Activated CD4-positive, alpha-beta T cell treated with anti-CD3 and anti-CD28 coated beads, Interleukin-2, Interleukin-6, amounts not matched to agents 100 ng/mL and 50 ng/mL, durations not matched to agents 16 hours and 8 hours (primary cell): Measurements from ENCODE around the gene VPS26C.

Source experiments
- DNase-seq: peaks from one replicate; pipeline ENCODE4 v3.0.0-alpha.2; 2020

Gene VPS26C

DNA sequence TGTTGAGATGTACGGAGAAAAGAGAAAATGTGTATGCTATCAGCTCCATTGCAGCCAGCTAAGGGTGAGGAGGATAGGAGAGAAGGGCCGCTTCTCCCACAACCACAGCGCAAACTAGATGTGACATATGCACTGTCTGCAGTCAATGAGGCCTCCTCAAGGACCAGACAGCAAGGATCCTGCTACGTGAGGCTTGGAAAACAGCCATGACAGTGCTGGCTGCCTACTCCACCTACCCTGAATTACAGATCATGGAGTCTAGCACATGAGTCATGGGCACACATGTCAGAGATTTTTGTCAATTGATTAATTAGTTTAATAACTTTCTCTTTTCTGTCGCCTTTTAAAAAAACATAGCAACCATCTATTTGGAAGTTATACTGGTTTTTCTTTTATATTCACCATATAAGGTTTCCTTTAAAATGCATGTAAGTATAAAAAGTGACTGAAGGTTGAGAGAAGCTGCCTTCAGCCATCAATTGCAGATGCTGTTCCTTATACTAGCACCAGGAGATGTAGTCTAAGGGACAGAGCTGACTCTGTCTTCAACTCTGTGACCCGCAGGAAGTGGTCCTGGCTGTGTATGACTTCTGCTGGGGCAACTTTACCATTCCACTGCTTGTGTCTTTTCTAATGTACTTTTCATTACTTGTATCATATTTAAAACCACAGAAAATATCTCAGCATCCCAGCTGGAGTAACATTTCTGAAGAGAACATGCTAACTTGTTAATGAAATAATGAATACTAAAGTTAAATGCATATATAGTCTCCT lies 3.1 kb downstream of the VPS26C start:
- no peak for DNase-seq

- no peak for DNase-seq
Observed at GRCh38 chr21:37259426-37259825, 7.7 kb downstream of the VPS26C start.

DNA sequence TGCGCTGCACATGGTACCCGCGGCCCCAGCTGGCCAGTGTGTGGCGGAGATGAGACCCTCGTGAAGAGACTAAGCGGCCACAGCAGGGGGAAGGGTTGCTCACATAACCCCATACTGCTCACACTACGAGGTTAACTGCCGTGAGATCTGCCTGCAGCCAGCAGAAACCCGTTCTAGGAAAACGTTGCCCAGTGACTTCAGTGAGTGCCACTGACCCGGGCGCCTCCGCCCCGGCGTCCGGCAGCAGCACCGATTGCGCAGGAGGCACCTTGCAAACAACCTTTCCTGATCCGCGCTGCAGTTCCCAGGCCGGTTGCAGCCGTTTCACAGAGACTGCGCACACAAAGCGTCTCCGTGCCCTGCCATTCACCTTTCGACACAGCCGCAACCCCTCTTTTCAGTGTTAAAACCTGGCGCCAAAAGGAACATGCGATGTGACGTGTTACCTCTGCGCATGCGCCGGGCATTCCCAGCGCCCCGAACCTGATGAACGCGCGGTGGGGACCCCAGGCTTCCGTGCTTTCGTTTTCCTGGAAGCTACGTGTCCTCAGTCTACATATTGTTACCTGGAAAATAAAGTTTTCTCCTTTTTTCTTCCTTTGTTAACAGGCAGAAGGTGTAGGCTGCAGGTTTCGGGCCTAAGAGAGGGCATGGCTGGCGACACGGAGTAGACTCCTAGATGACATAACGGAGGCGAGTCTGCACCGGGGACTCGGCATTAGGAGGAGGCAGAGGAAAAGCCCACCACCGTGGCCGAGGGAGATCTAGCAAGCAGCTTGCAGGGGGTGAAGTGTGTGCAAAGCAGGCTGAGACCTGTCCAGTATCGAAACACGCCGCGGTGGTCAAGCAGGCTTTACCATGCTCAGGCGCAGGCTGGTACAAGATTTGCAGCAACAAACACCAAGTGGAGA lies 8.9 kb downstream of the VPS26C start:
- peak; percentile 92 for DNase-seq

- peak; percentile 35 for DNase-seq
Observed at GRCh38 chr21:37257511-37257966, 9.6 kb downstream of the VPS26C start.

DNA sequence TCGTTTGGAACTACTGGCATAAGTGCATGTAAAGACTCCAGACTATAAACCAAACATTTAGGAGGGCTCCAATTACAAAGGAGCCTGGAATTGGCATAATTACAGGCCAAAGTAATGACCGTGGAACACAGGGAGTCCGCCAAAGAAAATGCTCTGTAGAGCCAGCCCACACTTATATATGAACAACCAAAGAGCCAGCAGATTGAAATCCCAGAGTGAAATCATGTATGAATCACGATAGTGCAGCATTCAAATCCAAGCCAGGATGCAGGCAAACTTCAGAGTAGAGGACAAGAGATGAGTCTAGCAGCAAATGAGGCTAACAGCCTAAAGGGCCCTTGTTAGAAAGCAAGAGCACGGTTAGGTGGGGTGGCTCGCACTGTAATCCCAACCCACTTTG lies 13.1 kb downstream of the VPS26C start:
- no peak for DNase-seq

GRCh38 chr21:37251294-37251634 lies 15.9 kb downstream of the VPS26C start:
- DNase-seq, result no peak

GRCh38 chr21:37249112-37249904 lies 17.8 kb downstream of the VPS26C start:
- DNase-seq, result no peak

DNA sequence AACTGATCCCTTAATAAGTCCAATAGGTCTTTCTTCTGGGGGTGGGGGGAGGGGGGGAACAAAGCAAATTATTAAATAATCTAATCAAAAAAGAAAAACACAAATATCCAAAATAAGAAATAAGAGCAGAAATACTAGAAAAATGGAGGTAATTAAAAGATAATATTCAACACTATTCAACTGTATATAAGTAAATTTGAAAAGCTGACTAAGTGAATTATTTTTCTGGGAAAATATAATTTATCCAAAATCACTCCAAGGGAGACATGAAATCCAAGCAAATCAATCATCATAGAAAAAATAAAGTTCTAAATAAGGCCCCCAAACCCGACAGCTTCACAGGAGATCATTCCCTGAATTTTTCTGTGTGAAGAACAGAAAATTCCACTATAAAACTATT lies 18.8 kb downstream of the VPS26C start:
- no peak for DNase-seq

DNA sequence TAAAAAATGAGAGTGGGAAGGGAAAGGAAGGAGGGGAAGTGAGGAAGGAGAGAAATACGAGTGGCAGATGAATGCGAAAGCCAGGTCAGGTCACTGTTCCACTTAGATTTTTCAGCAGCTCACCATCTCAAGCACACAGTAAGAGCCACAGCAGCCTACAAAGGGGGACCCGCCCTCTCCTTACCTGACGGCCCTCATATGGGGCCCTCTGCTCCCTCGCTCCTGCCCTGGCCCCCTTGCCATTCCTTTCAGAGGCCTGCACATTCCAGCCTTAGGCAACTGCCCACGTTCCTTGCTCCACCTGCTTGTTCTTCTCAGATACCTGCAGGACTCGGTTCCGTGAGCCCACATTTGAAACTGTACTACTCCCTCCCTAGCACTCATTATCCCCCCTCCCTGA lies 22.0 kb downstream of the VPS26C start:
- no peak for DNase-seq

DNA sequence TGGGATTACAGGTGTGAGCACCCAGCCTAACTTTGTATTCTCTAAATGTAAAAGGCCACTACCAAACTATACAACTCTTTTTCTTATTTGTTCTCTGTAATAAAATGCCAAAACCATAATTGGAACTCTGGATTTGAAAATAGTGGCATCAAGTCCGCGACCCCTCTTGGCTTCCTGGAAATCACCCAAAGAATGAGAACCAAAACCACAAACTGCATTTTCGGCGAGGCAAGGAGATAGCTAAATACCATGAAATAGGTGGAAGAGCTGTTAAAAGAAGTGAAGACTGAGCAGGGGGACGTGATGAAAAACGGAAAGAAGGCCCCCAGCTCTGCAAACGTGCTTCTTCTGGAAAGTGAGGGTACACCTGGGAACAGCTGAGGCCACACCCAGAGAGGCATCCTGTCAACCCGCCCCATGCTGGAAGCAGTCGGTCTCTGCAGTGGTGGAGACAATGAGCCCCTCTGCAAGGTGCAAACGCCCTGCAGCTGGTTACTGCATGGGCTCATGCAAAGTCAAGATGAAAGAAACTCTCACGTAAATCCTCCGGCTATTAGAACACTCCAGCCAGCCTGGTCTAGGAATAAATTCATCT lies 22.5 kb downstream of the VPS26C start:
- peak; percentile 15 for DNase-seq

GRCh38 chr21:37243961-37244360 lies 23.2 kb downstream of the VPS26C start:
- DNase-seq, result no peak

DNA sequence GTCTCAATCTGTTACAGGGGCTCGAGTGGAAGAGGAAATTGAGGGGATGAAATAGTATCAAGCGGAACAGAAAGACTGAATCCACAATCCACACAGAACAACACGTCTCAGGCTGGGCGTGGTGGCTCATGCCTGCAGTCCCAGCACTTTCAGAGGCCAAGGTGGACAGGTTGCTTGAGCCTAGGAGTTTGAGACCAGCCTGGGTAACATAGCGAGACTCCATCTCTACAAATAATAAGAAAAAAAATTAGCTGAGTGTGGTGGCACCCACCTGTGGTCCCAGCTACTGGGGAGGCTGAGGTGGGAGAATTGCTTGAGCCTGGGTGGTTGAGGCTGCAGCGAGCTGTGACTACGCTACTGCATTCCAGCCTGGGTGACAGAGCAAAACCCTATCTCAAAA lies 25.7 kb downstream of the VPS26C start:
- DNase-seq, result no peak

DNA sequence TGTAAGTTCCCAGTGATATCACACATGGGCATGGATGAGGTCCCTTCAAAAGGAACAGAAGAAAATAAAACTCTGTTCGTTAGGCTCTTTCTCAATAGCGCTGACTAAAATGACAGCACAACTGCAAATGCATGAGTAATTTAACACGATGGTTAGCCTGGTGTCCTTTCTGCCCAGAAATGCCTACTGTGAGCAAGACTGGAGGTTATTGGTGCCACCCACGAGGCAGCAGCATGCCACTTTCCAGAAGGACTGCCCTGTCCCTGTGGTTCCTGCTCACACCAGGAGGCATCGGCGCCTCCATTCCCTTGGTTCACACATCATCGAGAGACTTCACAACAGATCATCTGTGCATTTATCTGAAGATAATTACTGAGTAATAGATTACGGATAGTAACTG lies 26.2 kb downstream of the VPS26C start:
- no peak for DNase-seq

GRCh38 chr21:37237764-37238163 lies 29.4 kb downstream of the VPS26C start:
- no peak for DNase-seq

DNA sequence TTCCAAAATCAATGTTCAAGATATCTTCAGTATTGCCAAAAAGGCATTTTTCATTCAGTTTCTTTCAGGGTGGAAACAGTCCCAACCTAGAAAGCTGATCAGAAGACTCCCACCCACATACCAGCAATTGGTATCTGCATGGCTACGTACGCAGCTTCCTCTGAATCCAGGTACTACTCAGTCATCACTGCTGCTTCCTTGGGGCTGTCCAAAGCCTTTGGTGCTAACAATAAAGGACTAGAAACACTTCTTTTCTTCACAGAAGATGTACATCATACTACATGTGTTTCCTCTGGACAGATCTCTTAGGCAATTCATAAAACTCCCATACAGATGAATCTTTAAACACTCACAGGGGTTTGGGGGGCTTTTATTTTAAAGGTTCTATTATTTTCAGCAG lies 29.8 kb downstream of the VPS26C start:
- no peak for DNase-seq

DNA sequence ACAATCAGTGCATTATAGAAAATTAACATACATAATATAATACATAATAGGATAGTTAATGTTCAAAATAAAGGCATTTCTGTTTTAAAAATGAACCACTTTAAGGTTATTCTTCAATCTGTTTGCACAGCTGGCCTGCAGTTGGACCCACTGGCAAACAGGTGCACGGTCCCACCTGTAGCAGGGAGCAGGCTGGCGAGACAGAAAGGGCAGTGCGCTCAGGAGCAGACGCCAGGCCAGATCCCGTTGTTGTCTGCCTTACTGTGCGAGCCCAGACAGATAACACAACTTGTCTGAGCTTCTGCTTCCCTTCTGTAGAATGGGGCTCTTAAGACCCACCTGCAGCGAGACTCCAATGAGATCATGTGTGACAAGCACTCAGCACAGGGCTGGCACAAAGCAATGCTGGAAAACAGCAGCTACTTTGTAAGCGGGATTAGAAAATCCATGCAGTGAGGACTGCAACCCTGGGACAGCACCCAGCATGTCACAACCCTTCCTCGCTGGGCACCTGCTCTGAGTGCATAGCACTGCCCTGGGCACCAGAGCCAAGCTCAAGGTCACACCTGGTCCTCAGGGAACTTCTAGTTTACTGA lies 33.5 kb downstream of the VPS26C start:
- DNase-seq, result no peak

DNA sequence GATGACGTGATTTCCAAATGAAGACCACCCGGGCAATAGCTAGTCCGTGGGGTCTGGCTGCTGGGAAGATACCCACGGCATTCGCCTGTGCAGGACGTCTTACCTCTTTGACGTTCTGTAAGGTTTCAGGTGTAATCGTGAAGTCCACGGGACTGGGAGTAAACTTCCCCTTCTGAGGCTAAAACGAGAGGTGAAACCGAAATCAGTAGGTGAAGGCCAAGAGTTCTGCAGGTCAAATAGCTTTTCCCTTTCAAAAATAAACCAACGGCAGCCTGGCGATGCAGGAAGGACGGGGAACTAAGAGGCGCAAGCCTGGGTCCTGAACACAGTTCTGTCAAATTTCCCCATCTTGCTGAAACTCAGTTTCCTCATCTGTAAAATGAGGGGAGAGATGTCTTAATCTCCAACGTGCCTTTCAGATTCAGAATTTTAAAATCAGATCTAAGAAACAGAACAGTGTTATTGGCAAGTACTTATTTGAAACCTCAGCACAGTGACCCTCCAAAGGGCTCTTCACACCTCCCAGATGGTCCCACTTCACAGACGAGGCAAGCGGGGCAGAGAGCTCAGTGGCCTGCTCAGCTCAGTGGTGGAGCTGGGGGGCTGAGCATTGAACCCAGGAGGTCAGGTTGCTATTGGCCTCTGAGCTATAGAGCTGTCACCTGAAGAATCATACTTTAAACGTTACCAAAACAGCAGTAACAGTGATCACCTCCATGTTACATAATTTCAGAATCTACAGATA lies 34.7 kb downstream of the VPS26C start:
- DNase-seq, result no peak

DNA sequence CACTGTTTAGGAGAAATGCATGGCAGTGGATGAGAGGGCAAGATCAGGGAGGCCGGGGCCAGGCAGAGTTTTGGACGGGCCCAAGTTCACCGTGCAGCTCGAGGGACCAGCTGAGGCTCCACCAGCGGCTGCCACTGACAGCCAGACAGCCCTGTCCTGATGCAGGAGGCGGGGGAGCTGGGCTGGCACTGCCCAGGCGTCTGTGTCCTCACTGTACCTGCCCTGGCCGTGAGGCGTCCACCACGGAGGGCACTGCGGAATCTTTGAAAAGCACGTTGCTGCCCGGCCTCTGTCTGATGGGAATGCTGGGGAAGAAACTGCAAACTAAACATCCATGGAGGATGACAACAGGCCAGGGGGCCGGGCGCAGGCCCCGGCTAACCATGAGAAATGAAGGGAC lies 35.5 kb downstream of the VPS26C start:
- no peak for DNase-seq

GRCh38 chr21:37231249-37231645 lies 35.9 kb downstream of the VPS26C start:
- DNase-seq, result no peak

GRCh38 chr21:37230632-37231248 lies 36.4 kb downstream of the VPS26C start:
- no peak for DNase-seq

GRCh38 chr21:37228003-37228400 lies 39.1 kb downstream of the VPS26C start:
- no peak for DNase-seq
